K562 (cell line): ENCODE results near the gene PIP5K1B. TPM values are rescaled to one million over a fixed set of nuclear protein-coding genes. Genes with fewer than 3 reads are reported as not detected.

Experiments
- ATAC-seq: fragments of 200-7000 bp; cut with Tn5 transposase; 3 replicates; pipeline ENCODE4 v1.9.1; 2020; ENCODE audit warnings: moderate library complexity
- BruUV-seq: library from RNA; stranded (reverse); fragments of 400-500 nt; replicated peaks from 2 replicates; lab custom pipeline; 2021; lab: Mats Ljungman, UMichigan
- CTCF ChIA-PET: fragments of 300-600 bp; formaldehyde crosslinking; extraction: SDS; loops from one replicate; lab custom pipeline; 2021; ENCODE audit warnings: low intra/inter-chr PET ratio; lab: Yijun Ruan, JAX
- POLR2A ChIA-PET: fragments of 300-600, 350-650 bp; sonication (Branson Sonifier 250); formaldehyde crosslinking; extraction: SDS; loops from one replicate; lab custom pipeline; 2021; ENCODE audit warnings: antibody characterized with exemption, inconsistent platforms; lab: Yijun Ruan, JAX
- DNase-seq, 4 experiments: peaks; one replicate each; pipeline versions ENCODE4 v3.0.0 to v3.0.0-alpha.2; 2011 to 2018; ENCODE audit warnings: low spot score in 3 of 4, mixed read lengths in 3 of 4; ENCODE audit errors: extremely low read depth in 1 of 4
- FAIRE-seq: peaks from 2 replicates; lab custom pipeline; 2011; peaks lifted over from hg19 to GRCh38; lab: Jason Lieb, UNC
- H2AFZ ChIP-seq: 2 replicates; pipeline ENCODE4 v1.6.0; 2011; ENCODE audit warnings: low read depth, low read length, control low read depth, inconsistent platforms
- H3K27ac ChIP-seq: fragments of 200-600 bp; 3 replicates; pipeline ENCODE4 v1.8.0; 2011; ENCODE audit warnings: low read depth, mild to moderate bottlenecking, control low read depth, inconsistent platforms, low read length, moderate library complexity, mixed read lengths; ENCODE audit errors: extremely low read depth
- H3K27me3 ChIP-seq, 2 experiments: fragments of 300-600 bp in 1 of 2; 2 replicates in 1 of 2; 3 replicates in 1 of 2; pipeline versions ENCODE4 v1.6.0 to v1.8.0; 2011; ENCODE audit warnings: inconsistent platforms in 2 of 2, low read length in 2 of 2, mild to moderate bottlenecking in 1 of 2, mixed read lengths in 1 of 2, moderate library complexity in 1 of 2; ENCODE audit not compliant: control insufficient read depth in 2 of 2, insufficient read depth in 2 of 2
- H3K36me3 ChIP-seq: fragments of 300-600 bp; 3 replicates; pipeline ENCODE4 v1.8.0; 2011; ENCODE audit warnings: mild to moderate bottlenecking, low read length, inconsistent platforms; ENCODE audit not compliant: control insufficient read depth, insufficient read depth
- H3K4me1 ChIP-seq, 2 experiments: fragments of 200-600 bp in 1 of 2; replicated peaks in 1 of 2; 2 replicates in 1 of 2; 3 replicates in 1 of 2; pipeline versions ENCODE4 v1.5.1 to v1.8.0; 2011; ENCODE audit warnings: inconsistent platforms in 2 of 2, low read length in 2 of 2, mild to moderate bottlenecking in 1 of 2, mixed read lengths in 1 of 2, moderate library complexity in 1 of 2; ENCODE audit not compliant: control insufficient read depth in 2 of 2, insufficient read depth in 2 of 2
- H3K4me2 ChIP-seq: 2 replicates; pipeline ENCODE4 v1.6.1; 2011; ENCODE audit warnings: low read length, control low read depth, inconsistent platforms, mixed read lengths; ENCODE audit not compliant: insufficient read depth
- H3K4me3 ChIP-seq: fragments of 200-600 bp; sonication (generic), shearing (Covaris generic); 2 replicates; pipeline ENCODE4 v1.5.1; 2016; ENCODE audit warnings: control low read depth, inconsistent platforms
- H3K79me2 ChIP-seq: fragments of 200-600 bp; 3 replicates; pipeline ENCODE4 v1.8.0; 2011; ENCODE audit warnings: low read length, inconsistent platforms; ENCODE audit not compliant: control insufficient read depth, insufficient read depth
- H3K9ac ChIP-seq, 2 experiments: 2 replicates each; pipeline versions ENCODE4 v1.6.0 to v1.6.1; 2011; ENCODE audit warnings: low read depth in 2 of 2, low read length in 2 of 2, control low read depth in 1 of 2, inconsistent platforms in 1 of 2, mild to moderate bottlenecking in 1 of 2, mixed read lengths in 1 of 2; ENCODE audit not compliant: insufficient read depth in 1 of 2
- H3K9me1 ChIP-seq: one replicate; pipeline ENCODE4 v1.6.0; 2011; ENCODE audit warnings: inconsistent platforms, mild to moderate bottlenecking, low read length, moderate library complexity; ENCODE audit not compliant: control insufficient read depth, insufficient read depth
- H3K9me3 ChIP-seq: replicated peaks from 2 replicates; pipeline ENCODE4 v1.5.1; 2011; ENCODE audit warnings: low read depth, low read length, inconsistent platforms; ENCODE audit not compliant: control insufficient read depth, insufficient read depth
- H4K20me1 ChIP-seq: replicated peaks from 2 replicates; pipeline ENCODE4 v1.6.1; 2011; ENCODE audit warnings: low read length, inconsistent platforms, mixed read lengths; ENCODE audit not compliant: control insufficient read depth, insufficient read depth
- GTF2F1 ChIP-seq: IDR thresholded peaks from 2 replicates; pipeline ENCODE4 v1.6.1; 2011; ENCODE audit warnings: low read depth, low read length, improper control_type of control experiment
- HDAC3 ChIP-seq: fragments of 450-650 bp; IDR thresholded peaks from 2 replicates; pipeline ENCODE4 v1.6.1; 2018; ENCODE audit warnings: borderline replicate concordance, mild to moderate bottlenecking, moderate library complexity; ENCODE audit not compliant: partially characterized antibody
- REST ChIP-seq, 2 experiments: fragments of 450-650 bp; formaldehyde crosslinking in 1 of 2; IDR thresholded peaks; 2 replicates each; pipeline versions ENCODE4 v1.4.0 to v1.6.1; 2014 to 2020; ENCODE audit warnings: mild to moderate bottlenecking in 2 of 2, borderline replicate concordance in 1 of 2, low read depth in 1 of 2
- SAP30 ChIP-seq: fragments of 200-600 bp; sonication (generic); IDR thresholded peaks from 2 replicates; pipeline ENCODE4 v1.6.1; 2012; ENCODE audit warnings: borderline replicate concordance, low read depth, mild to moderate bottlenecking, moderate library complexity, low read length, control low read depth, inconsistent platforms; ENCODE audit not compliant: insufficient read depth, poor library complexity, severe bottlenecking
- ZFX ChIP-seq: sonication (generic); formaldehyde crosslinking; IDR thresholded peaks from 2 replicates; pipeline ENCODE4 v1.8.0; 2022; ENCODE audit warnings: mild to moderate bottlenecking, missing genetic modification reagents, moderate library complexity
- WGBS: fragments of 100-300 bp; shearing (Covaris generic); methylation state at CpG from one replicate; pipeline ENCODE4 v1.1.6; 2016; ENCODE audit warnings: low coverage, mixed read lengths; ENCODE audit not compliant: insufficient coverage; ENCODE audit errors: missing lambda C conversion rate; 5-methylcytosine and 5-hydroxymethylcytosine counted together
- in situ Hi-C: fragments of 300-500 bp; cut with MboI; formaldehyde crosslinking; loops from 4 replicates; pipeline ENCODE4 v1.15.0; 2018; ENCODE audit warnings: inconsistent platforms, mixed read lengths
- intact Hi-C: fragments of 100-400 bp; cut with micrococcal nuclease; formaldehyde crosslinking; loops from 2 replicates; pipeline ENCODE4 v1.14.2; 2022
- polyA plus RNA-seq, 8 experiments: library from polyadenylated mRNA; depleted of rRNA in 4 of 8; stranded (reverse) in 5 of 8; unstranded in 3 of 8; fragments of >200 nt; fragmentation: Nextera tagmentation in 2 of 8; fragmentation: Illumina TruSeq in 1 of 8; extraction: Ambion mirVana in 2 of 8; extraction: Trizol in 1 of 8; gene quantifications; 2 replicates each; pipeline versions ENCODE4 v1.2.1 to v1.2.3, GENCODE V29; 2011 to 2014; ENCODE audit warnings: inconsistent platforms in 1 of 8, missing spikeins in 1 of 8
- total RNA-seq, 7 experiments: library from RNA; depleted of rRNA in 6 of 7; stranded (reverse); fragments of >200 nt in 6 of 7; fragmentation: Illumina TruSeq in 2 of 7; extraction: Trizol in 2 of 7; gene quantifications; 2 replicates each; pipeline versions ENCODE4 v1.2.1 to v1.2.3, GENCODE V29; 2011 to 2021; ENCODE audit warnings: low replicate concordance in 1 of 7
- TF ChIP-seq, protein P1 (sequence below): fragments of 250-450 bp; sonication (Bioruptor Pico); IDR thresholded peaks from 2 replicates; pipeline ENCODE4 v1.5.0; 2022; ENCODE audit warnings: mild to moderate bottlenecking

The PIP5K1B gene
- total and polyA plus RNA-seq, 9 of the 15 experiments (the other 6 are each of a cell fraction or from before 2014, with no cell fraction given) = 3.1 to 12.9 (median 7.4) TPM

DNA sequence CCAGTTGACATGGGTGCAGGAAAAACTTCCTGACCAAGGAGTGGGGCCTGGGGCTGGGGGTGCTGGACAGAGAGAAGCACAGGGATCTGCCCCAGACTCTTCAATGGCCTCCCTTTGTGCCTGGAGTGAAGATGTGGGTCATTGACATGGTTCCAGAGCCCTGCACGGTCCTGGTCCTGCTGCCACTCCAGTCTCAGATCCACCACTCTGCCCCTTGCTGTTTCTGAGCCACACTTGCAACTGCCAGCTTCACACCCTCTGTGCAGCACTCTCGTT is 10.1 kb downstream of the PIP5K1B start (continued):
- TF ChIP-seq HDAC3 = no peak
- TF ChIP-seq GTF2F1 = no peak
- TF ChIP-seq ZFX (CRISPR knock-in tag) = no peak
- no peak for TF ChIP-seq SAP30

- H3K9ac ChIP-seq = no peak overlapping the region
- no peaks in the 10 kb centered on the region for H3K9me1 ChIP-seq
- H3K27me3 ChIP-seq = no peaks in the 10 kb centered on the region
- H3K27ac ChIP-seq = peak overlapping the region; percentile 10; the same call in 1 of the 3 replicates
- POLR2A ChIA-PET = interaction anchor here (1.5 kb wide), 1 partner anchor 10 kb away, joined by 3 read pairs; no protein-coding TSS in a partner anchor
- H3K4me2 ChIP-seq = no peak overlapping the region
- TF ChIP-seq, protein P1, sequence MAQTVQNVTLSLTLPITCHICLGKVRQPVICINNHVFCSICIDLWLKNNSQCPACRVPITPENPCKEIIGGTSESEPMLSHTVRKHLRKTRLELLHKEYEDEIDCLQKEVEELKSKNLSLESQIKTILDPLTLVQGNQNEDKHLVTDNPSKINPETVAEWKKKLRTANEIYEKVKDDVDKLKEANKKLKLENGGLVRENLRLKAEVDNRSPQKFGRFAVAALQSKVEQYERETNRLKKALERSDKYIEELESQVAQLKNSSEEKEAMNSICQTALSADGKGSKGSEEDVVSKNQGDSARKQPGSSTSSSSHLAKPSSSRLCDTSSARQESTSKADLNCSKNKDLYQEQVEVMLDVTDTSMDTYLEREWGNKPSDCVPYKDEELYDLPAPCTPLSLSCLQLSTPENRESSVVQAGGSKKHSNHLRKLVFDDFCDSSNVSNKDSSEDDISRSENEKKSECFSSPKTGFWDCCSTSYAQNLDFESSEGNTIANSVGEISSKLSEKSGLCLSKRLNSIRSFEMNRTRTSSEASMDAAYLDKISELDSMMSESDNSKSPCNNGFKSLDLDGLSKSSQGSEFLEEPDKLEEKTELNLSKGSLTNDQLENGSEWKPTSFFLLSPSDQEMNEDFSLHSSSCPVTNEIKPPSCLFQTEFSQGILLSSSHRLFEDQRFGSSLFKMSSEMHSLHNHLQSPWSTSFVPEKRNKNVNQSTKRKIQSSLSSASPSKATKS (CRISPR knock-in tag) = no peak
- TF ChIP-seq REST (IDR thresholded peaks at IDR 0.05; ENCODE audit: borderline replicate concordance) (peak; percentile 59), REST (CRISPR knock-in tag; IDR thresholded peaks at IDR 0.05; ENCODE audit: low read depth) (no peak)
- H3K9me3 ChIP-seq = no peaks in the 10 kb centered on the region
- peaks cover 30% of the 10 kb centered on the region for H3K79me2 ChIP-seq
- DNase-seq (no peak), ATAC-seq (no peak), FAIRE-seq (no peak)
- no peaks in the 10 kb centered on the region for H4K20me1 ChIP-seq
- peaks cover 8 to 29% of the 10 kb centered on the region in 2 experiments; a peak in 4 of 5 replicates for H3K4me1 ChIP-seq
- no TSS peak for BruUV-seq
- CTCF ChIA-PET = no interaction called here
- H3K4me3 ChIP-seq = no peak overlapping the region
- WGBS = 86% methylated on average over 2 of the region's 2 CpGs
- in situ Hi-C loops = no loop called here
- no peaks in the 10 kb centered on the region for H3K36me3 ChIP-seq
- H2AFZ ChIP-seq = no peak overlapping the region
- intact Hi-C loops = no loop called here
These were observed 12.8 kb downstream of the PIP5K1B start for GRCh38 chr9:68717552-68718443.
